Measurements from ENCODE around the gene VTI1A.
"Not testable (repeated sequence)": the region's sequence is repeated elsewhere in the genome, so short reads cannot be mapped to it uniquely, and the experiment has no call there.

Gene VTI1A

DNA sequence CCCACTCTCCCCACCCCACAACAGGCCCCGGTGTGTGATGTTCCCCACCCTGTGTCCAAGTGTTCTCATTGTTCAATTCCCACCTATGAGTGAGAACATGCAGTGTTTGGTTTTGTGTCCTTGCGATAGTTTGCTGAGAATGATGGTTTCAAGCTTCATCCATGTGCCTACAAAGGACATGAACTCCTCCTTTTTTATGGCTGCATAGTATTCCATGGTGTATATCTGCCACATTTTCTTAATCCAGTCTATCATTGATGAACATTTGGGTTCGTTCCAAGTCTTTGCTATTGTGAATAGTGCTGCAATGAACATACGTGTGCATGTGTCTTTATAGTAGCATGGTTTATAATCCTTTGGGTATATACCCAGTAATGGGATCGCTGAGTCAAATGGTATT is 95.8 kb downstream of the VTI1A start:
- not testable (repeated sequence) for DNase-seq (ENCODE audit: low read depth in 2 of 2)

DNA sequence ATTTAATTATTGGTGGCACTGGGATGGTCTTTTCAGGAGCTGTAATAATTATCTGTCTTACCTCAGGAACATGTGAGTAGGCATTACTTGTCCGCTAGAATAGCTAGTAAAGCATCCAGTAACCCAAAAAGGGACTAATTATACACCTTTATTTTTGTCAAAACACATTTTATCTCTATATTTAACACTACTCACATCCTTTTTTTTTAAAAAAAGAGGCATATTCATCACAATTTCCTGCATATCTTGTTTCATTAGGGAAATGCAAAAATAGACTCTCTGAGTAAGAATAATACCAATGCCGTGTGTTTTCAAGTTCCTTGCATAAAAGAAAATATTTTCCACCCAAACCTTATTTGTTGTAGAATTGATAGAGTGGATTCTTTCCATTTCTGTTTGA is 99.5 kb downstream of the VTI1A start:
- DNase-seq (ENCODE audit: low read depth in 2 of 2), result no peak

DNA sequence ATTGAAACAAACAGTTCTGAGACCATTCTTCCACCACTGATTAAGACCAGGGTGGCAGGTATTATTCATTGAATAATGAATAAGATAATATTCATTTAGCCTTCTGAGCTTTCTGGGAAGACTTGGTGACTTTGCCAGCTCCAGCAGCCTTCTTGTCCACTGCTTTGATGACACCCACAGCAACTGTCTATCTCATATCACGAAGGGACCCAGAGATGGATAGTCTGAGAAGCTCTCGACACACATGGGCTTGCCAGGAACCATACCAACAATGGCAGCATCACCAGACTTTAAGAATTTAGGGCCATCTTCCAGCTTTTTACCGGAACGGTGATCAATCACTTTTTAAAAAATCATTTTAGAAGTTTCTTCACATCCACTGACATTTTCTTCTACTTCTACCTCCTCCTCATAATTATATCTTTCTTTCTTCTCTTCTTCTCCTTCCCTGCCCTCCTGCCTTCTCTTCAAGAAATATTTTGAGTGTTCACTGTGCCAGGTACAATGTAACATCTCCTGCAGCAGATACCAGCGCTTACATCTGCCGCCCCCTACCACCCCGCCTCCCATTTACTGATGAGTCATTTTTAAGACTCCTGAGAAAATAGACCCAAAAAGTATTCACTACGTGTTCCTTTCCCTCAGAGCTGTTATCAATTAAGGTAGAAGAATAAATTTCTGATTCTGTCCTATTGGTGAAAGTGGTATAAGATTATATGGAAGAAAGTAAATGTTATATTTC is 101.7 kb downstream of the VTI1A start:
- DNase-seq (ENCODE audit: low read depth in 2 of 2), result no peak

DNA sequence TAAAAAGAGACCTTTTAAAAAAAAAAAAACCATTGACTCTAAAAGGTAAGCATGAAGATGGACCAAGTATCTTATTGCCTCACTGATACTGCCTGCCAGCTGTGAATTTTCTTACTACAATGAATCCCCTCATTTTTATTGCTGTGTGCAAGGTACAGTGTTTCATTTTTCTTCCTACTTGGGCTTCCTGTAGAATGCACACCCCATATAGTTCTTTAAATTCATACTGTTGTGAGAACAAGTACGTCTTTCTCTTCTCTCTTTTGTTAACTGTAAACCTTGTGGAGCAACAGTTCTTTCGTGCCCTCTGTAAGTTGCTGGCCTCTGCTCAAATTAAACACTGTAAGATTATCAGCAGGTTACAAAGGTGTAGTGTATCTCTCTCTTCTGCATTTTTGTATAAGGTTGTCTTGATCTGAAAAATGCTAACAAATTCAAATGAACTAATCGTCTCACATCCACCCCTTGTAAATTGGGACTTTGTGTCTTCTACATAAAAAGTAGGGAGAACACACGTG is 105.6 kb downstream of the VTI1A start:
- DNase-seq (ENCODE audit: low read depth in 2 of 2), result no peak

DNA sequence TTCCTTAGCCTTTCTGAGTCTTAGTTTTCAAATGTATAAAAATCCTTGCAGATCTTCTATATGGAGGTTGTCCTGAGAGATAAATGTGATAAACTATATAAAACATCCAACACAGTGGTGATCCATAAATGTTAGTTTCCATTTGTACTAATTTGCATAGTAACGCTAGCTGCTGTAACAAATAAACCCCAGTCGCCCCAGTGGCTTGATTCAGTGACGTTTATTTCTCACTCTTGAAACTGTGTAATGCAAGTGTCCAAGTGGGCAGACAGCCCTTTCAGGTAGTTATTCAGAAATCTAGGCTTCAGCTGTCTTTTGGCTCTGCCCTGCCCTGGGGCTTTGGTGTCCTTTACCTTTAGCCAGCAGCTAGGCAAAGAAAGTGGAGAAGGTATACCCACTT is 106.3 kb downstream of the VTI1A start:
- DNase-seq (ENCODE audit: low read depth in 2 of 2), result no peak

DNA sequence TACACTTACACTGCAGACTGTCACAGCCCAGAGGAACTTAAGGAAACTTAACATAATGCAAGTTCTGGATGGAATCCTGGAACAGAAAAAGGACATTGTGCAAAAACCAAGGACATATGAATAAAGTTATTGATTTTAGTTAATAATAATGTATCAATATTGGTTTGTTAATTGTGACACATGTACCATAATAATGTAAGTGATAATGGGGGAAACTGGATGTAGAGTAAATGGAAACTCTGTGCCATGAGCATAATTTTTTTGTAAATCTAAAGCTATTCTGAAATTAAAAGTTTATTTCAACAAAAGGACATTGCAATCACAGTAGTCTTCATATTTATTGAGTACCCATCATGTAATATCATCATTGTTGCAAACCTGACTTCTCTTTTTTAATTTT is 107.2 kb downstream of the VTI1A start:
- DNase-seq (ENCODE audit: low read depth in 2 of 2), result no peak

DNA sequence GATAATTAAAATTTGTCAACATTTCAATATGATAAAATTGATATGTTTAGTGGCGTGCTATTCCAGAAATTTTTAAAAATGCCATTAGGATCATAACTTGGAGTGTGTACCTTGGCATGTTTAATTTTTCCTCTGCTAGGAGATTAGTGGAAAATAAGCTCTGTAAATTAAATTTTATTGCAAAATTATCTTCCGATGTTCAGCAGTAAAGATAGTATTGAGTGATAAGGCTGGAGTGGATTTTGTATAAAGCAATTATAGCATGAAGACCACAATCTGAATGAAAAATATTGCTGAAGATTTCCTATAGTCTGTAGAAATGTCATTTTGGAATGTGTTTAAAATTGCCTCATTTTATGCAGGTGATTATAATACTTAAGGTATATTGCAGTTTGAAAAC is 110.2 kb downstream of the VTI1A start:
- no peak for DNase-seq (ENCODE audit: low read depth in 2 of 2)

DNA sequence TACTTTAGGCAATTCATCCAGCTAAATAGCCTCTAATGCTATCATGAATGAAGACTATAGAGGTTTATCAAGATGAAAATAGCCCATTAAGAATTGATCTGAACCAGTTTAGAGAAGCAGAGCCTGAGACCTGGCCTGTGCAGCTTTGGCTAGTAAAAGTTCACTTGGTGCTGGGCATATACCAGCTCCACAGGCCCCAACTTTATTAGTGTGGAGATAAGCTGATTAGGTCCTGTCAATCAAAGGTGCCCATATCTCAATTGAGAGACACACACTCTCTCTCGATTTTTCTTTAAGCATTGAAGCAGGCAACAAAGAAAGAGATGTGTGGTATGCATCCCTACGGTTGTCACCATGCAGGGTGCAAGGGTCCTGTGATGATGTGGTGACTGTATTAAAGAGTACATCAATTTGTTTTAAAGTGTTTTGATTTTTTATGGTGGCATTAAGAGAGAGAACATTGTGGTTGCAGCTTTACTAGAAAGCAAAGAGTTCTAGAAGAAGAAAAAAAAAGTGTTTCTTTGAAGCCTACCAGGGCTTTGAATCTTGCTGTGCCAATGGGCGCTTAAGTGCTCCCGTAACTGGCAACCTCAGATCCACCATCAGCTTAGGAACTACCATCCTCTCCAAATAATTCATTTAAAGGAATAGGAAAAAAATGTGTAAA is 111.6 kb downstream of the VTI1A start:
- no peak for DNase-seq (ENCODE audit: low read depth in 2 of 2)

DNA sequence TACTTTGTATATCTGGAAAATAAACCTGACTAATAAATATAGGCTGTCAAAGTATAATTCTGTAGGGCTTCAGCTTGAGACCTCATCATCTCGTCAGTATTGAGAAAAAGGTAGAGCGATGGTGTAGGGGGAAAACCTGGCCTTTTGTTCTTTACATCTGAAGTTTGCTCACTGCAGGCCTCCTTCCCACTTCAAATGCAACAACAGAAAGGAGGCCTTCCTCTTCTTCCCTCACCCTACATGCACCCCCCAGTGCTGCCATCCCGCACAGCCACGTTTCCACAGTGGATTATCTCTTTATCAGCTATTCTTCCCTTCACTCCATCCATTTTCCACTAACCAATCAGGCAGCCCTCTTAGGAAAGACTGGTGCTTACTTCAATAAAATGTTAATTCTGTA is 112.3 kb downstream of the VTI1A start:
- no peak for DNase-seq (ENCODE audit: low read depth in 2 of 2)

DNA sequence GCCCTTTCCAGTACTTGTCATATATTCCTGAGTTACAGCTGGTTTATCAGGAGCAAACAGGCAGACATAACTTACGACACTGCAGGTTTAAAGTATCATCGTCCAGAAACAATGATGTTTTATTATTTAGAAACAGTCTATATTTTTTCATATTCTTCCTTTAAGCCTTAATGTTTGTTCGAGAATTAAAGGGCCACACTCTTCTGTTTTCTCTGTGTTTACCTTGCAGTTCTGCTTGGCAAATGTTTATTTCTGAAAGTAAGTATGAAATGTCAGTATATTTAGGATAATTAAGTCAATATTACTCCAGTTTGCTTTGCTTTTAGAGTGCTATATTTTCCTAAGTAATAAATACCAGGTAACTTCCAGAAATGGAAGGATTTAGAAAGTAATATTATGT is 115.1 kb downstream of the VTI1A start:
- DNase-seq (ENCODE audit: low read depth in 2 of 2), result no peak

DNA sequence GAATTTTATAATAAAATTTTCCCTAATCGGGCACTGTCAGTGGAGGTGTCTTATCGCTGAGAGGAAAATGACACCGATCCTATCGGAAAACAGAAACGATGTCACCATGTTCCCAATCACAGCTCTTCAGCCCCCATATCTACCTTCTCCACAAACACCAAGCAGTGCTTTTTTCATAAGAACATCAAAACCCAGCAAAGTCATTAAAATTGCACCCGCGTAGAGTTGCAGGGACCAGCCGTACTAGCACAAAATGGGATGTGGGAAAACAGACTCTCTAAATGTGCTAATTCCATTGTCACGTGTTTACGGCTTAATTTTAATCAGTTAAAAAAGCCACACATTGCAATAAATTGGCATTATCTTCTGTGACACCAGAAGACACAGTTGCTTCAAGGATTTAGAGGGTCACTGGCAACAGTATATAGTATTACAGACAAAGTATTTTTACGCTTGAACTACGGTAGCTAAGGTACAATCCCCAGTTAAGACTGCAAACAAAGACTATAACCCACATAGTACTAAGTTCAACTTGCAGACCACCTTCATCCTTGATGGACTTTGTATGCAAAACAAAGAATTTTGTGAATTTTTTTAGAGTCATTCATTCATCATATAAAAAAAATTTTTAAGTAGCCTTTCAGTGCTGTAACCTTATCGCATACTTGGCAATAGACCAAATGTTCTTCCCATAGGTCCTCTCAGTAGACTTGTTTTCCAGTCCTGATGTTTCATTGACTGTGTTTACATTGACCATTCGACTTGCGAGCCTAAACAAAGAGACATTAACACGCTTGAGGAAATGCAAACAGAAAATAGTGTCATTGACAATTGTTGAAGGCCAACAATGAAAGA is 116.0 kb downstream of the VTI1A start:
- DNase-seq (ENCODE audit: low read depth in 2 of 2), result no peak

DNA sequence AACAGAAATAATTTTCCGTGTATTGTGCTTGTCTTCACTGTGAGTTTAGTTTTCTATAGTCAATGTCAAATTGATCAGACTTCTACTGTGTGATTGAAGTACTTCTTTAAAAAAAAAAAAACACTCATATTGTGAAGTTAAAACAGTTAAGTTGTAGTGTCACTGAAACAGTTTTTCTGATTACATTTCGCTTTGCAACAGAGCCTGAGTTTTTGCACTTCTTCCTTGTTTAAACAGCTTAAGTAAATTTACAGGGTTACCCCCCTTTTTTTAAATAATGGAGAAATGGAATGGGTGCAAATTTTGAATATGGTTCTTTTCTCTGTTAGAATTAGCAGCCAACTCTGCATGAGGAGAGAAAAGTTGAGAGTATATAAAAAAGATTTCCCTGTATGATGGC is 117.3 kb downstream of the VTI1A start:
- DNase-seq (ENCODE audit: low read depth in 2 of 2), result no peak

DNA sequence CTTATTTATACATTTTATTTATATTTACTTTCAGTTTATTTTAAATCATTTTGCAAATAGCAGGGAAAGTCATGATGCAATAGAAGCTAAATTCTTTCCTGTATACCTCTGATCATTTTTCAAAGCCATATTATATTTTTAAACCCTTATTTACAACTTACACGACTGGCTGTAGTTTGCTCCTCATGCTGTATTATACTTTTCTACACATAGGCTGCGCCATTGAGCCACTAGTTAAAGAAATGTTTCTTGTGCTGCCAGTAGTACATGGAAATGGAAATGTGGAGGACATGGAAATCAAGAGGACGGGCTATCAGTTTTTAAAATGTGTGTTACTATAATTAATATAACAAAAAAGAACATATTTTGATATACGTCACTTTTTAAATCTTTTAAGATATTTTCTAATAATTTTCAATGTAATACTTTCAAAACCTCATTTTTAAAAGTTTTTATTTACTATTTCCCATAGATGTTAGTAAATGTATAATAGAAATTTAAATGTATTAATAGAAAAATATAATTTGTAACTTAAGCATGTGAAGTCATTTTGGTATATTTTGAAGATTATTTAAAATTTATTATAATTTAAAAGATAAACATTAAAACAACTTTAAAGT is 118.5 kb downstream of the VTI1A start:
- DNase-seq (ENCODE audit: low read depth in 2 of 2), result no peak

DNA sequence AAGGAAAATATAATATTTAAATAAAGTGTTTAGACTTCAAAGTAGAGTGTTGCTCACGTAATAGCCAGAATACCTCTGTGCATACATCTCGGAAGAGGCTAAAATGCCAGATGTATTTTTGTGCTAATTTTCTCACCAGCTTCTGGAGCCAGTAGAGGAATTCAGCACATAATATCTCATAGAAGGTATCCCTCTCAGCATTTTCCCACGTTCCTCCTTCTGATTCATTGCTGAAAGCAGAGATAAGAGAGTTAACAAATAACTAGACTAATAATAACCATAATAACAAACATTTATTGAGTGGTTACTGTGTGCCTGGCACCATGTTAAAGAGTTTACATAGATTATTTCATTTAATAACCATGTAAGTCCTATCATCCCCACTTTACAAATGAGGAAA is 123.6 kb downstream of the VTI1A start:
- DNase-seq (ENCODE audit: low read depth in 2 of 2), result no peak

DNA sequence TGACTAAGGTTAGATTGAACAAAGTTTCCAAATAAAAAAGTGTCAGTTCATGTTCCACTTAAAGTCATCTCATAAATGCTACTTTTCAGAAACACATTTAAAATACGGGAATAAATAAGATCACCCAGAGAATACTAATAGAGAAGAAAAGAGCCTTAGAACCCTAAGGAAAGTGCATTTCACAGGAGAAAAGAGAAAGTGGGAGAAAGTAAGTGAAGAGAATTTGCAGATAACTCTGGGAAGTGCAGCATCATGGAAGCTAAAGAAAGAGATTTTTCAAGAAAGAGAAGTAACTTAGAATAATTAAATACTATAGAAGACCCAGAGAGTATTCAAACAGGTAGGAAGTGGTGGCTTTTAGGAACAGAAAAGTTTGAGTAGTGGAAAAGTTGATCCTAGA is 132.6 kb downstream of the VTI1A start:
- DNase-seq (ENCODE audit: low read depth in 2 of 2), result no peak

DNA sequence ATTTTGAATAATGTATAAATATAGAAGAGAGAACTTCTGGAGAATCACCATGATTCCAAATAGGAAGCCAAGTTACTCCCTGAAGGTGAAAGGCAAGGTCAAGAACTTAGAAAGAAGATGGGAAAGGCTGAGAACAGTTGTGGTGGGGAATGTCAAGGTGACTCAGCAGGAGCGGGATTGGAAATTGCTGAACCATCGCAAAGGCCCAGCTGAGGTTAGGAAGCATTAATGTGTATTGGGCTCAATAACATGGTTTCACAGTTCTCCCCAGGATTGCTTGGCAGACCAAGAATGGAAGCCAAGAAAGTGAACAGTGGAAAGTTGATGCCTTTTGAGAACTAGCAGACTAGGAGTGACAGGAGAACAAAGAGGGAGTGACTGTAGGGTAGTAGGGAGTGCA is 133.3 kb downstream of the VTI1A start:
- DNase-seq (ENCODE audit: low read depth in 2 of 2), result no peak

DNA sequence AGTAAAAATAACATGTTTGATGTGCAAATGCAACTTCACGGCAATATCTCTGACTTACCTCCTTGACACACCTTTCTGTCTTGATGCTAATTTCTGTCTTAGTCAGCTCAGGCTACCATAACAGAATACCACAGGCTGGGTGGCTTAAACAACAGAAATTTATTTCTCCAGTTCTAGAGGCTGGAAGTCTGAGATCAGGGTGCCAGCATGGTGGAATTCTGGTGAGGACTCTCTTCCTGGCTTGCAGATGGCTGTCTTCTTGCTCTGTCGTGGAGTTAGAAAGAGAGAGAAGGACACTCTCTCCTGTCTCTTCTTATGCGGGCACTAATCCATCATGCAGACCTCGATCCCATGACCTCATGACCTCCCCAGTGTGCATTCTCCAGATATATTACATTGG is 134.9 kb downstream of the VTI1A start:
- no peak for DNase-seq (ENCODE audit: low read depth in 2 of 2)

DNA sequence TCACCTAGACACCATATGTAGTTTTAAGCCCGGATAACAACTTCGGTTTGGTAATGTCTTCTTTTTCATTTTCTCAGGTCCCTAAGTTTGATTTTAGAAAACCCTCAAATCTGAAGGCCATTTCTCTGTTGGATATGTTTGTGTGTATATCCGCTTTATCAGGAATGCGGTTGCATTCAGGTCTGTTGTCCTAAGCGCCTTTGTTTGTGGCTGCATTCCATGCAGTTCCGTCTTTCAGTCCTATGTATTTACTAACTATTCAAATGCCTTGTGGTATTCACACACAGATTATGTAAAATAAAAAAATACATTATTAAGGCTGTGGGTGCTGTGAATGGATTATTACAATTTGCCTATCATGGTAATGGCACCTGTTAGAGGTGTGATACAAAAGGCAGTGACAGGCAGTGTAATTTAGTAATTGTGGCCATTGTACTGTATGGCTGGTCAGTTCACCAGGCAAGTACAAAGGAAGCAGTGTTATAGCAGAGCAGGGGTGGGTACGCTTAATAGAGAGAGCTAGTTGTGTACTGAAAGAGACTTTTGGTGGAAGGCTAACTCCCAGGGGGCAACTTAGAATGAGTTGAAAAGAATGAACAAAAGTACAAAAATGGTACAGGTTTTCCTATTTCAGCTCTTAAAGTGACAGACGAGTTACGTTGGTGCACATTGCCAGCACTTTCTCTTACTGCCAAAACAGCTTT is 136.4 kb downstream of the VTI1A start:
- DNase-seq (ENCODE audit: low read depth in 2 of 2), result no peak

DNA sequence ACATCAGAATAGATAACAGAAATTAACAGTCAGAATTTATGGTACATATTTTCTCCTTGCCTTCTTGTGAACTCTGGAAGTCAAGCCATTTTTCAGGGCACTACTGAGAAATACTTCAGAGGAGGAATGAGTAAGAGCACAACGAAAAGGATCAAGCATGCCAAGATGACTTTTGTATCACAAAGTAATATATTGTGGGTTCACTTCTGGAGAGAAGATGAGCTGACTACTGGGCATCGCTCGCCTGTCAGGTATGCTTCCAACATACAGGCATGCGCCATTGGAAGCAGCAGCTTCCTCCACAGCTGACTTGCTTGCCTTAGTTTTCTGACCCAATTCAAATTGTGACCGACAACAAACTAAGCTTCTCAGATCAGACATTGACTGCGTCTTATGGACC is 137.3 kb downstream of the VTI1A start:
- DNase-seq (ENCODE audit: low read depth in 2 of 2), result no peak

DNA sequence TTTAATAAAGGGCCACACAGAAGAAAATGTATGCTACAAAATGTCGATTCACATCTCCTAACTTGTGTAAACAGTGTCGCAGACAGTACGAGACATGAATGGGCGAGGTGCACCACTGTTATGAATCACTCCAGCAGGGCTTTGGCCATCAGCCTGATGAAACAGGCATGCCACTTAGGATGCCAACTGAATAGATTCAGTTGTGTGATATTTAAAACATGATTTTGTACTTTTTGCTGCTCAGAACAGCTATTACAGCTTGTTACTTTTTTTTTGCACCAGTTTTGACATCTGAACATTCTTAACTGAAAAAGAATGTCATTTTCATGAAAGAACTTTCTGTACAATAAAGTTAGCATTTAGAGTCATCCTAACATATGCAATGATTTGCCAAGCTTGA is 138.1 kb downstream of the VTI1A start:
- no peak for DNase-seq (ENCODE audit: low read depth in 2 of 2)

DNA sequence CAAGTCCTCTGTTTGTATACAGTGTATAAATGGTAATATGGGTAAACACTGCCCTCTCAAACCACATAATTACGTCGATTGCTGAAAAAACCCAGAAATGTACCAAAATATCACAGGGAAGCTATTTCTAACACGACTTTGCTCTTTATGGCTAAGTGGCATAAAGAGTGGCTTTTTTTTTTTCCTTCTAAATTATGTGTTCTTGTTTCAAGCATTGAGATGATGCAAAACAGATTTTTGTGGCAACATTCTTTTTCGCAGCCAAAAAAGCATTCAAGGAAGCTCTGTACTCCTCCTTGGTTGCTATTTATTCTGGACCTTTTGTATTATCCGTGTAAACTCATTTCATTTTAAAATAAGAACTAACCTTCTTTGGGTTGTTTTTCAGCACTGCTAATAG is 138.9 kb downstream of the VTI1A start:
- no peak for DNase-seq (ENCODE audit: low read depth in 2 of 2)

DNA sequence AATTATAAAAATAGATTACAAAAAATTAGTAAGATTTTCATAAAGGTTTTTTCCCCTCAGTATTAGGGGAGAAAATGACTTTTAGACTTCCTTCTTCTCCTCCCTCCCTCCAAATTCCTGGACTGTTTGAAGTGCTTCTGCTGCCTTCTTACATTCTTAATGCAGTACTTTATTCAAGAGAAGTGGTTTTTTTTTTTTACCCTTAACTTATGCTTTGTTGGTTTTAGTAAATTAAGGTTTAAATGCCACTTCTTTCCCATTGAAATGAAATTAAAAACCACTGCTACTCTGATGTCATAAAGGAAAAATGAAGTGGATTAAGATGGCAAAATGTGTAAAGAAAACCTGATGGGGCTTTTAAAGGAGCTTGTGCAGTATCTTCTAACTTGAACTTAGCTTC is 140.7 kb downstream of the VTI1A start:
- no peak for DNase-seq (ENCODE audit: low read depth in 2 of 2)

Data from stimulated activated CD4-positive, alpha-beta T cell treated with anti-CD3 and anti-CD28 coated beads, Interleukin-1b, Interleukin-23, amount 100 ng/mL, for 1 hour (primary cell).